Ectodermal cell (in vitro differentiated cells): ENCODE results near the gene CUL2.

Experiments used
- H3K27ac ChIP-seq: 2 replicates; pipeline ENCODE4 v1.7.0; 2013; ENCODE audit warnings: mild to moderate bottlenecking, low read depth, low read length; ENCODE audit not compliant: insufficient read depth, poor library complexity, severe bottlenecking
- H3K27me3 ChIP-seq: 2 replicates; pipeline ENCODE4 v1.7.0; 2013; ENCODE audit warnings: mild to moderate bottlenecking, low read length; ENCODE audit not compliant: insufficient read depth, control insufficient read depth, poor library complexity, severe bottlenecking
- H3K36me3 ChIP-seq: one replicate; pipeline ENCODE4 v1.7.0; 2013; ENCODE audit warnings: low read length; ENCODE audit not compliant: control insufficient read depth, insufficient read depth
- H3K4me1 ChIP-seq: one replicate; pipeline ENCODE4 v1.7.0; 2013; ENCODE audit warnings: low read length; ENCODE audit not compliant: control insufficient read depth, insufficient read depth
- H3K4me3 ChIP-seq: 2 replicates; pipeline ENCODE4 v1.7.0; 2013; ENCODE audit warnings: low read depth, low read length, control low read depth; ENCODE audit not compliant: insufficient read depth
- H3K9me3 ChIP-seq: 2 replicates; pipeline ENCODE4 v1.7.0; 2013; ENCODE audit warnings: mild to moderate bottlenecking, low read length, moderate library complexity; ENCODE audit not compliant: control insufficient read depth
- WGBS, 2 experiments: methylation state at CpG; one replicate each; pipeline ENCODE4 v1.1.7; 2013; ENCODE audit warnings: missing lambda C conversion rate in 2 of 2; 5-methylcytosine and 5-hydroxymethylcytosine counted together

The CUL2 gene

GRCh38 chr10:35035606-35036005, 54.5 kb downstream of the CUL2 start:
- Histone ChIP-seq H3K36me3 (peaks cover 9% of the 10 kb centered on the region), H3K27me3 (no peaks in the 10 kb centered on the region), H3K9me3 (no peaks in the 10 kb centered on the region), H3K4me3 (no peak overlapping the region), H3K27ac (no peak overlapping the region), H3K4me1 (peaks cover 4% of the 10 kb centered on the region)
- WGBS, 2 experiments, result no CpG with 5 or more reads among the region's 1 CpG

GRCh38 chr10:35027567-35027966, 62.6 kb downstream of the CUL2 start:
- Histone ChIP-seq H3K9me3 (no peaks in the 10 kb centered on the region), H3K36me3 (peaks cover 9% of the 10 kb centered on the region), H3K4me3 (no peak overlapping the region), H3K4me1 (no peaks in the 10 kb centered on the region), H3K27ac (no peak overlapping the region), H3K27me3 (no peaks in the 10 kb centered on the region)

- Histone ChIP-seq H3K27ac (no peak overlapping the region), H3K4me3 (no peak overlapping the region), H3K27me3 (no peaks in the 10 kb centered on the region), H3K36me3 (peaks cover 1% of the 10 kb centered on the region), H3K4me1 (no peaks in the 10 kb centered on the region), H3K9me3 (no peaks in the 10 kb centered on the region)
These were observed 64.2 kb downstream of the CUL2 start for GRCh38 chr10:35025916-35026315.

GRCh38 chr10:35020481-35020880, 69.7 kb downstream of the CUL2 start:
- Histone ChIP-seq H3K9me3 (no peaks in the 10 kb centered on the region), H3K4me3 (no peak overlapping the region), H3K4me1 (no peaks in the 10 kb centered on the region), H3K36me3 (peaks cover 5% of the 10 kb centered on the region), H3K27ac (no peak overlapping the region), H3K27me3 (no peaks in the 10 kb centered on the region)
- WGBS, 2 experiments, result 78 to 97% methylated on average over 2 of the region's 2 CpGs

- no peak overlapping the region for H3K27ac ChIP-seq
- 95 to 96% methylated on average over 7 to 8 of the region's 8 CpGs for WGBS, 2 experiments
- H3K4me1 ChIP-seq, result no peaks in the 10 kb centered on the region
- peaks cover 5% of the 10 kb centered on the region for H3K36me3 ChIP-seq
- H3K9me3 ChIP-seq, result no peaks in the 10 kb centered on the region
- no peaks in the 10 kb centered on the region for H3K27me3 ChIP-seq
- H3K4me3 ChIP-seq, result no peak overlapping the region
These were observed 70.8 kb downstream of the CUL2 start for GRCh38 chr10:35019041-35020024.

GRCh38 chr10:35017608-35018007, 72.5 kb downstream of the CUL2 start:
- Histone ChIP-seq H3K9me3 (no peaks in the 10 kb centered on the region), H3K27ac (no peak overlapping the region), H3K36me3 (peaks cover 5% of the 10 kb centered on the region), H3K4me1 (no peaks in the 10 kb centered on the region), H3K27me3 (no peaks in the 10 kb centered on the region), H3K4me3 (no peak overlapping the region)
- 97 to 98% methylated on average over 4 to 5 of the region's 5 CpGs for WGBS, 2 experiments

GRCh38 chr10:35015843-35016408, 74.2 kb downstream of the CUL2 start:
- no peak overlapping the region for H3K27ac ChIP-seq
- H3K4me1 ChIP-seq, result no peaks in the 10 kb centered on the region
- no peaks in the 10 kb centered on the region for H3K9me3 ChIP-seq
- H3K4me3 ChIP-seq, result no peak overlapping the region
- no peaks in the 10 kb centered on the region for H3K27me3 ChIP-seq
- 89 to 97% methylated on average over 5 of the region's 5 CpGs for WGBS, 2 experiments
- peaks cover 5% of the 10 kb centered on the region for H3K36me3 ChIP-seq

GRCh38 chr10:35012781-35013180, 77.4 kb downstream of the CUL2 start:
- H3K27me3 ChIP-seq, result no peaks in the 10 kb centered on the region
- no peaks in the 10 kb centered on the region for H3K9me3 ChIP-seq
- no peaks in the 10 kb centered on the region for H3K4me1 ChIP-seq
- peaks cover 5% of the 10 kb centered on the region for H3K36me3 ChIP-seq
- H3K4me3 ChIP-seq, result no peak overlapping the region
- H3K27ac ChIP-seq, result no peak overlapping the region
- 64 to 67% methylated on average over 8 of the region's 8 CpGs for WGBS, 2 experiments

GRCh38 chr10:35011771-35012191, 78.4 kb downstream of the CUL2 start:
- Histone ChIP-seq H3K4me1 (no peaks in the 10 kb centered on the region), H3K4me3 (no peak overlapping the region), H3K27me3 (no peaks in the 10 kb centered on the region), H3K9me3 (no peaks in the 10 kb centered on the region), H3K27ac (no peak overlapping the region), H3K36me3 (peaks cover 5% of the 10 kb centered on the region)
- WGBS, 2 experiments, result 89 to 91% methylated on average over 7 of the region's 7 CpGs

- H3K36me3 ChIP-seq, result no peaks in the 10 kb centered on the region
- WGBS, 2 experiments, result 74 to 75% methylated on average over 4 of the region's 4 CpGs
These were observed 82.3 kb downstream of the CUL2 start for GRCh38 chr10:35007858-35008301.

More at GRCh38 chr10:35007858-35008301, 82.3 kb downstream of the CUL2 start:
- Histone ChIP-seq H3K4me1 (no peaks in the 10 kb centered on the region), H3K27me3 (no peaks in the 10 kb centered on the region), H3K27ac (no peak overlapping the region), H3K9me3 (no peaks in the 10 kb centered on the region), H3K4me3 (no peak overlapping the region)
